NAMALWA (cell line): ENCODE data around the gene CCR5.
"Not testable (repeated sequence)": the region's sequence is repeated elsewhere in the genome, so short reads cannot be mapped to it uniquely, and the experiment has no call there.

Experiments
- DNase-seq: peaks from one replicate; pipeline ENCODE4 v3.0.0-alpha.2; 2015; ENCODE audit warnings: low spot score

Gene CCR5

DNA sequence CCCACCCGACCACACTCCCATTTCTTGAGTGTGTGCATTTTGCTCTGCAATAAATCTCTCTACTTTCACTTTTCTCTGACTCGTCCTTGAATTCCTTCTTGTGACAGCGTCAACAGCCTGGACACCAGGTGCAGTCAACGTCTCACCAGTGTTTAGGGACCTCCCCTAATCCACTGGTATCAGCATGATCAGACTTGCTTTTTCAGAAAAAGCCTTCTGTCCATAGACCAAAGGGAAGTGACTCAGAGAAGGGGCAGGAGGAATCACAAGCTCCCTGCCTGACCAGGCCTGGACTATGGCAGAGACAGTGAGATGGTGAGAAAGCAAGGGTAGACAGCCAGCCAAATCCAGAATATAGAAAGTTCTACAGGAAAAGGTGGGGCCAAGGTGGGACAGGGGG lies 15.5 kb downstream of the CCR5 start:
- no peak for DNase-seq

- not testable (repeated sequence) for DNase-seq
Measured at GRCh38 chr3:46388847-46389246, 18.1 kb downstream of the CCR5 start.

GRCh38 chr3:46389306-46389705 lies 18.6 kb downstream of the CCR5 start:
- DNase-seq: no peak

- DNase-seq: not testable (repeated sequence)
Measured at GRCh38 chr3:46391526-46391925, 20.8 kb downstream of the CCR5 start.

- no peak for DNase-seq
Measured at GRCh38 chr3:46393011-46393410, 22.3 kb downstream of the CCR5 start.

DNA sequence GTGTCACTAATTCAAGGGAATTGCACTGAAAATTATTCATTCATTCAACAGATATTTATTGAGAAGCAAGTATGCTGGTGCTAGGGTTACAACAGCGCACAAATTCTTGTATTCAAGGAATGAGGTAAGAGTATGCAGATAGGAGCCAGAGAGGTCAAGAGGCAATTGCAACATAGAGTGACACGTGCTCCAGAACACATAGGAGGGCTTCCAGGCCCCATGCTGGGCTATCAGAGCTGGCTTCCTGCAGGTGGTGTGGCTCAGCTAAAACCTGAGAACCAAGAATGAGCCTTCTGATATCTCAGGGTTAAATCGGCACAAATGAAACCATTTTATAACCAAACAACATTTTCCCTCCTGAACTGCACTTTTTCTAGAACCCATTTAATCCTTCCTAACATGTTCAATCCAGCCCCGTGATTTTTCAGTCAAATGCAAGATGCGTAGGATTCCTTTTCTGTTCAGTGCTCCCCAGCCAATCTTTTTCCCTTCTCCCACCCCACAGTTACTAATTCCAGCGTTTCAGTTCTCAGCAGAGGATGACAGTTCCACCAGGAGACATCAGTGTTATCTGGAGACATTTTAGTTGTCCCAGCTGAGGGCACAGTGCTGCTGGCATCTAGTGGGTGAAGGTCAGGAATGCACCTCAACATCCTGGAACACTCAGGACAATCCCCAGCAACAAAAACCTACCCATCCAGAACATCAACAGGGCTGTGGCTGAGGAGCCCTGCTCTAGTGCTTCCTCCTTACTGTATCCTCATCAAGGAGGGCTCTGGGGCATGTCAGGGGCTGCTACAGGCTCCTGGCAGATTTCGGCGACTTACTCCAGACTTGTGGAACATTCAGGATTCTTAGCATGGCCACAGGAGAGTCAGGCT lies 23.0 kb downstream of the CCR5 start:
- no peak for DNase-seq

DNA sequence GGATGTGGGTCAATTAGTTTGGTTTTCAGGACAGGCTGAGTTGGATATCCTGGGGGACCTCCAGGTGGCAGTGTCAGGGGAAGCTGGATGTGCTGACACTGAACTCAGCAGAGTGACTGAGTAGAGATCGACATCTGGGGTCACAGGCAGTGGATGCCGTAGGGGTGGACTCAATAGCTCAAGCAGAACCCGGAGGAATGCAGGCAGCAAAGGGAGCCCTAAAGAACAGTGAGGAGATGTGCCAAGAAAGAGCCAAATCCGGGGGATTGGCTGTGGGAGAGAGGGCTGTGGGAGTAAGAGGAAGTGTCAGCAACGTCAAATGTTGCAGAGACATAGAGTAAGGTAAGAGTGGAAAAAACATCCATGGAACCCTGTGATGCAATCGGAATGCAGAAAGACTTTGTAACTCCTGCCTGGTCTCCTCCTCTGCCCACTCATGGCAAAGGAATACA lies 24.5 kb downstream of the CCR5 start:
- no peak for DNase-seq

- no peak for DNase-seq
Measured at GRCh38 chr3:46395766-46396530, 25.2 kb downstream of the CCR5 start.

DNA sequence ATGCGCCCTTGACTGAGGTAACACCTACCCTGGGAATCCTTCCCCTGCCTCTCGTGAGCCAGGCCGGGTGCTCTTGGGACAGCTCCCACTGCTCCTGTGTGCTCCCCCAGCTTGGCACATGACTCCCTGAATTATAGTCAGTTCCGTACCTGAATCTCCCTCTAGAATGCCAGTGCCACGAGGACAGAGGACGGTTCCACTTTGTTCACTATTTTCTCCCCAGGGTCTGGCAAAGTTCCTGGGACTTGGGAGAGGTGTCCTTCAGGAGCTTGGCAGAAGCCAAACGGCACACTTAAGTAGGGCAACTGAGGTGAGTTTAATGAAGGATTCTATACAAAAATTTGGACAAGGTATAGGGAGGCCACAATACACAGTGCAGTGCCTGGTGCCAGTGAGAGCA lies 26.4 kb downstream of the CCR5 start:
- no peak for DNase-seq

DNA sequence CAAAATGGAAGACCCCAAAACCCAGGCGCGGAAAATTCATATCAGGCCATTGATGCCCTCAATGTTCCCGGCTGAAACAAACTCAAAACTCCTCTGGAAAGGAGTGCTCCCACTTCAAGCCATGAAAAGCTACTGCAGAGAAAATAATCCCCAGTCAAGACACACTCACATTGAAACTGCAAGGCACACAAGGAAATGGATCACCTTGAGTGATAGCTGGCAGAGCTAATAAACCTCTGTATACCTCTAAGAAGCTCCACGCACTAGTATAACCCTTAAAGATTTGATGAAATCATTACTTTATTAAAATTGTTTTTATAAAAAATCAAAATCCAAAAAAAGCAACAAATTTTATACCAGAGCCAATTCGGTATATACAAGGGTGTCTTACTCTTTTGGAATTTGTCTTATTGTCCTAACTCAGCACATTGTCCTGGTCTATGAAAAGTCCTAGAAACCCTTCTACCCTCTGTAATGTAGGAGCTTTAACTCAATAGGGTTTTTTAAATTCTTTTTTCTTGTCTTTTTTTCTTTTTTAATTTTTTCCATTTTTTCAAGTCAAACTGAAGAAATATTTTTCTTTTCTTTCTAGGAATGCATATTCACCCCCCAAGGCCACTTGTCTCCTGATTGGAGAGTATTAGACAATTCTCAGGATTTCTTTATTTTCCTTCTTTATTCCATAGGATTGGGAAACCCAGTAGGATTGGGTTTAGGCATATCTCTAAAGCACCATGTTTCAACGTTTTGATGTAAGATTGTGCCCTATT lies 27.6 kb downstream of the CCR5 start:
- no peak for DNase-seq

GRCh38 chr3:46399098-46399497 lies 28.4 kb downstream of the CCR5 start:
- no peak for DNase-seq

GRCh38 chr3:46399557-46399956 lies 28.8 kb downstream of the CCR5 start:
- no peak for DNase-seq

- no peak for DNase-seq
Measured at GRCh38 chr3:46400000-46400734, 29.4 kb downstream of the CCR5 start.

- no peak for DNase-seq
Measured at GRCh38 chr3:46400846-46401245, 30.1 kb downstream of the CCR5 start.

GRCh38 chr3:46401579-46401978 lies 30.8 kb downstream of the CCR5 start:
- no peak for DNase-seq

DNA sequence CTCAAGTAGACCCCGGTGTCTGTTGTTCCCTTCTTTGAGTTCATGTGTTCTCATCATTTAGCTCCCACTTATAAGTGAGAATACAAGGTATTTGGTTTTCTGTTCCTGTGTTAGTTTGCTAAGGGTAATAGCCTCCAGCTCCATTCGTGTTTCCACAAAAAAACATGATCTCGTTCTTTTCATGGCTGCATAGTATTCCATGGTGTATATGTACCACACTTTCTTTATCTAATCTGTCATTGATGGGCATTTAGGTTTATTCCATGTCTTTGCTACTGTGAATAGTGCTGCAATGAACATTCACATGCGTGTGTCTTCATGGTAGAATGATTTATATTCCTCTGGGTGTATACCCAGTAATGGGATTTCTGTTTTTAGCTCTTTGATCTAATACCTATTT lies 32.2 kb downstream of the CCR5 start:
- not testable (repeated sequence) for DNase-seq

- no peak for DNase-seq
Measured at GRCh38 chr3:46405301-46406019, 34.7 kb downstream of the CCR5 start.

DNA sequence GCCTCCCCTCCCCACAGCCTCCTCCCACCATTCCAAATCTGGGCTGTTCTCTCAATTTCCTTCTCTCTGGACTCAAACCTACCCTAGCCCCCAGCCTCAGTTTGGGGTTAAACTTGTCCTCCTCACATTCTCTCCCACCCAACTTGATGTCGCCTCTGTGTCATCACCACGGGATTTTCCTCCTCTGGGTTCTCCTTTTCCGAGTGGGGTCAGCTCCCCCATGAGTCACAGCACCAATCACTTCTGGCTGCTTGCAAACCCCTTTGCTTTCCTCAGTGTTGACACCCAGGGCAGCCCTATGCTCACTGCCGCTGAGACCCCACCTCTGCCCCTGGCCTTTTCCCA lies 35.7 kb downstream of the CCR5 start:
- DNase-seq: no peak

GRCh38 chr3:46406788-46407611 lies 36.3 kb downstream of the CCR5 start, which contains the start of the genes CCR5AS and CCRL2:
TSS of gene CCR5AS (minus strand) at chr3:46407066.
TSS of gene CCRL2 (plus strand) at chr3:46407259. CDS start at chr3:46408080, 821 bp downstream.
- no peak for DNase-seq

DNA sequence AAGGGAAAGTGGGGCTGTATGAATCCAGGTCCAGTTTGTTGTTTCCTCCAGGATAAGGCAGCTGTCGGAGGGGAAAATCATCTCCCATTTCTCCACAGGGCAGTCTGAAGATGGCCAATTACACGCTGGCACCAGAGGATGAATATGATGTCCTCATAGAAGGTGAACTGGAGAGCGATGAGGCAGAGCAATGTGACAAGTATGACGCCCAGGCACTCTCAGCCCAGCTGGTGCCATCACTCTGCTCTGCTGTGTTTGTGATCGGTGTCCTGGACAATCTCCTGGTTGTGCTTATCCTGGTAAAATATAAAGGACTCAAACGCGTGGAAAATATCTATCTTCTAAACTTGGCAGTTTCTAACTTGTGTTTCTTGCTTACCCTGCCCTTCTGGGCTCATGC lies 37.2 kb downstream of the CCR5 start:
- no peak for DNase-seq
